RPMI7951 (cell line): Measurements from ENCODE around the gene MAN2A2. TPM values are rescaled to one million over a fixed set of nuclear protein-coding genes. Genes with fewer than 3 reads are reported as not detected.

Source experiments
- DNase-seq: peaks from one replicate; pipeline ENCODE4 v3.0.0-alpha.2; 2012; ENCODE audit warnings: low read depth
- total RNA-seq: library from RNA; depleted of rRNA; stranded (reverse); fragments of >200 nt; shearing (Covaris generic); gene quantifications from 2 replicates; pipeline ENCODE4 v1.2.3, GENCODE V29; 2014; rRNA removed

The MAN2A2 gene
- total RNA-seq, 1 experiment from 2014 or later, result 6.5 TPM

DNA sequence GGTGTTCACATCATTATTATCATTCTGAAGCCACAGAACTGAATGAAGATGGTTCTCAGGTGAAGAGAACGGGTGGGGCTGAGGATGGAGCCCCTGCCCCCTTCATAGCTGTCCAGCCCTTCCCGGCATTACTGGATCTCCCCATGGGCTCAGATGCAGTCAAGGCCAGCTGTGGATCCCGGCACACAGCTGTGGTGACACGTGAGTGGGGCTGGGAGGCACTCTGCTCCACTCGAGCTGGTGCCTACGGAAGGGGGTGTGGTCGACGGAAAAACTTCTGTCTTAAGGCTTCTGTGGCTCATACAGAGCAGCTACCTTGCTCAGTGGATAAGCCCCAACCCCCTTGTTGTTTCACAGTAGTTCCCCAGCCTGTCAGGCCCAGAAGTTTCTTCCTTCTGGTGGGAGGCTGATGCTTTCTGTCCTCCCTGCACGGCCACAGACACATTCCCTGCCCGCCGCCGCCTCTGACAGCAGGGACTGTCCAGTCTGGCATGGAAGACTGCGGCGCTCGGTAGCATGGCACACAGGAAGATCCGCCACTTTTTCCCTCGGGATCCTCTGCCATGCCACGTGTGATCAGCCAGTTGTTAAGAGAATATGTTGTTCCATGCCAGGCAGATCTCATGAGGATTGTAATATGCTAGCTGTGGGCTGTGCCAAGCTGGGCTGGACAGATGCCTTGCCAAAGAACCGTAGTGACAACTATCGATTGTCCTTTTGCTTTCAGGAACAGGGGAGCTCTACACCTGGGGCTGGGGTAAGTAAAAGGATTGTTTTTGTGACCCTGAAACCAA lies 57.4 kb downstream of the MAN2A2 start:
- DNase-seq, result no peak

DNA sequence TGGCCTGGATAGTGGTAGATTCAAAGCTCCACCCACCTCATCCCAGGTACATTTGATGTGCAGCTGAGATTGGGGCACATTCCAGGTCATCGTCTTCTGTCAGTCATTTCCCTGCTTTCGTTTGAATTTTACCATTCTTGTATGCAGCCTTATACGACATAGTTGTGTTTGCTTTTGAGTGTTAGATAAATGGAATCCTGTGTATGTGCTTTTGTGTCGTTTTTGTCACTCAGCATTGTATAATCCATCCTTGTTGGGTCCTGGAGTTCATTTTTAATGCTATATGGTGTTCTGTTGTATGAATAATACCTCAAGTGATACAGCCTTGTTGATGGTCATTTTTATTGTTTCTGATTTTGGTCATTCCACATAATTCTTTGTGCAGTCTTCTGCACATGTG lies 58.9 kb downstream of the MAN2A2 start:
- DNase-seq, result no peak

DNA sequence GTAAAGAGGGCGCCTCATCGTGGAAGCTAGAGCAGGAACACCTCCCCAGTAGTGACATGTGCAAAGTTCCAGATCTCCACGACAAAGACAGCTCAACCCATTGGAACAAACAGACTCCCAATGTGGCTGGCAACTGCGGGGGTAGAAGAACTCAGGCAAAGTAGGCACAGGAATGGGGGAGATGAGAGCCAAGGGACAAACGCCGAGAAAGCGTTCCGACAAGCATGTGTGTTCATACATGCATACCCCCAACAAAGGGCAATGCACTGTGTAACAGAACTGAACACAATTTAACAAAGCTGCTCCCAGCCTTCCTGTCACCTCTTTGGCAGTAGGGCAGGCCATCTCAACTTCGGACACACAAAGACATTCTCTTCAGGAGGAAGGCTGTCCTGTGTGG lies 63.2 kb downstream of the MAN2A2 start:
- no peak for DNase-seq

DNA sequence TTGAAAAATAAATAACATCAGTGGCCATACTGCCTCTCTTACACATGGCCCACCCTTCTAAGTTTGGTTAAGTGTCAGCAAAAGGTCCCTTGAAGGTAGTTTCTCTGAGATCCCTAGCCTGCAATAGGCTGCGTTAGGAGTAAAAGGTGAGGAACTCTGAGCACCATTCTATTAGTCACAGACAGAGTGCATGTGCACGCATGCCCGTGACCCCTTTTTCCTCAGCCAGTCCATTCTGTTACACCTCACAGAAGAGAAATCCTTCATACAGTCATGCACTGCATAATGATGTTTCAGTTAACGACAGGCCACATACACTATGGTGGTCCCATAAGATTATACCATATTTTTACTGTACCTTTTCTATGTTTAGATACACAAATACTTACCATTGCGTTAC lies 64.1 kb downstream of the MAN2A2 start:
- no peak for DNase-seq

DNA sequence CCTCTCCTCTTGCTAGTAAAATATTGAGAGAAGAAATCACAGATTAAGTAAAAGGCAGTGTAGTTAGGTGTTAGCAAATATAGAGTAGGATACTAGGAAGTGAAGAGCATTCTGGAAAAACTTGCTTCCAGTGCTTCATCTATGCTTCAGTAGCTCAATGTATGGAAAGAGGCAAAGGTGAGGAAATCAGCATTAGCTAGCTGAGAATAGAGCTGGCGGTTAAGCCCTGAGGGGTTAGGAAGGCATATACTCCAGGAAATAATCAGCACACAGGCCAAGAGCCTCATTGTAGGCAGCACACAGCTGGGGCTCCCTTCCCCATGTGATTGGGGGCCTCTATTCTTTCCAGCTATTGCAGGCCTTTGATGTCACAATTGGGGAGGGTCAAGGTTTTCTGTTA lies 65.3 kb downstream of the MAN2A2 start:
- no peak for DNase-seq

DNA sequence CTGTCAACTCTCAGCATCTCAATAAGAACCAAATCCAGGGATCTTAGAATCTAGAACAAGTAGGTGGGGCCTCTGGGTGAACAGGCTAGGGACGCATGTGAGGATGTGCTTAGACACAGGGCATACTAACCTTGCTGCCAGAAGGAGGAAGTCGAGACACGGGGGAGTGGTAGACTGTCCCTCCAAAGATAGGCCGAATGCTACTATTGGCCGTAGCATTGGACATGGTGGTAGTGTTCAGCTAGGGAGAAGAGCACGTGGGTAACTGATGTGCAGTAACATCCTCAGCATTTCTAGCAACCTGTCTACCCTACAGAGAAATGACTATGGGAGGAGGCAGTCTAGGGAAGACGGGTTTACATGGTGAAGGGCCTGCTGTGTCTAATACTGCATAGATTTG lies 67.2 kb downstream of the MAN2A2 start:
- DNase-seq, result no peak

DNA sequence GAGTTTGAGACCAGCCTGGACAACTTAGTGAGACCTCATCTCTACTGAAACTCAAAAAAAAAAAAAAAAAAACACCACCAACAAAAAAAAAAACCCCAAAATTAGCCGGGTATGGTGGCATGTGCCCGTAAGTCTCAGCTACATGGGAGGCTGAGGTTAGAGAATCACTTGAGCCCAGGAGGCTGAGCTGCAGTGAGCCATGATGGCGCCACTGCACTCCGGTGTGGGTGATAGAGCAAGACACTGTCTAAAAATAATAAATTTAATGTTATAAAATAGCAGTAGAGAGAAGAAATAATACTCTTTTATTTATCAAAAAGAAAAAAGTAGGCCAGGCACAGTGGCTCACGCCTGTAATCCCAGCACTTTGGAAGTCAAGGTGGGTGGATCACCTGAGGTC lies 69.0 kb downstream of the MAN2A2 start:
- no peak for DNase-seq

Other genes starting within 250 kb of the MAN2A2 start
- gene BLM, start 186.0 kb upstream of the MAN2A2 start, total RNA-seq, result 12.9 and 16.1 TPM in 2 replicates
- 20.4 and 32.5 TPM in 2 replicates for gene FURIN, start 34.7 kb upstream of the MAN2A2 start, total RNA-seq
- 3.5 and 4.7 TPM in 2 replicates for gene FES, start 18.8 kb upstream of the MAN2A2 start, total RNA-seq
- gene HDDC3, start 29.2 kb downstream of the MAN2A2 start, total RNA-seq, result 18.9 and 26.4 TPM in 2 replicates
- gene UNC45A, start 32.0 kb downstream of the MAN2A2 start, total RNA-seq, result 67.2 and 74.3 TPM in 2 replicates
- gene RCCD1, start 51.6 kb downstream of the MAN2A2 start, total RNA-seq, result 26.8 and 29.9 TPM in 2 replicates
- 494 and 538 TPM in 2 replicates for gene PRC1, start 91.2 kb downstream of the MAN2A2 start, total RNA-seq
- 9.6 and 12.3 TPM in 2 replicates for gene VPS33B, start 119.3 kb downstream of the MAN2A2 start, total RNA-seq
- not detected in 2 replicates for gene SV2B, start 197.0 kb downstream of the MAN2A2 start, total RNA-seq